Ishikawa (cell line): ENCODE measurements around the gene PPM1E.

ENCODE experiments used
- RAD21 ChIP-seq: IDR thresholded peaks from 2 replicates; pipeline ENCODE4 v1.6.1; 2012; ENCODE audit warnings: low read depth
- TAF1 ChIP-seq: IDR thresholded peaks from 2 replicates; pipeline ENCODE4 v1.6.1; 2012; ENCODE audit warnings: low read depth, mild to moderate bottlenecking
- YY1 ChIP-seq: IDR thresholded peaks from 2 replicates; pipeline ENCODE4 v1.6.1; 2012; ENCODE audit warnings: low read depth

DNA sequence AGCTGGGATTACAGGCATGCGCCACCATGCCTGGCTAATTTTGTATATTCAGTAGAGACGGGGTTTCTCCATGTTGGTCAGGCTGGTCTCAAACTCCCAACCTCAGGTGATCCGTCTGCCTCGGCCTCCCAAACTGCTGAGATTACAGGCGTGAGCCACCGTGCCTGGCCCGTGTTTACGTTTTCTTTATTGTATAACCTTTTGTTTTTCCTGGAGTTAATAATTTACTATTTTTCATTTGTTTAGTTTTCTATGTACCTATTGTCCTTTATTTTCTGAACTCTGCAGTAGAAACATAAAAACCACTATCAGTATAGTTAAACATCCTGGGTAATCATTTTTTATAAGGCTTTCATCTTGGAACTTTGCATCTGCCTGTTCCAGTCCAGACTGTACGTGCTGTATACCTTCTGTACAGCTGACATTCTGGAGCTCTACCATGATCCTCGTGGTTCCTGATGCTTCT is 73.6 kb downstream of the PPM1E start:
- TF ChIP-seq RAD21, result no peak
- no peak for TF ChIP-seq YY1
- no peak for TF ChIP-seq TAF1
